Left renal pelvis (tissue), 4 donors: ENCODE measurements around the gene ARHGAP29. TPM values are rescaled to one million over a fixed set of nuclear protein-coding genes. Genes with fewer than 3 reads are reported as not detected.

Experiments
- DNase-seq, 4 donors: peaks; one replicate each; pipeline ENCODE4 v3.0.0-alpha.2; 2013; ENCODE audit warnings: low read depth in 4 of 4, low spot score in 3 of 4
- polyA plus RNA-seq, 4 donors: library from polyadenylated mRNA; unstranded; fragments of 120-200 nt; gene quantifications; one replicate each; pipeline ENCODE4 v1.2.1, GENCODE V29; 2013; ENCODE audit not compliant: insufficient read length in 4 of 4

Gene ARHGAP29, protein sequence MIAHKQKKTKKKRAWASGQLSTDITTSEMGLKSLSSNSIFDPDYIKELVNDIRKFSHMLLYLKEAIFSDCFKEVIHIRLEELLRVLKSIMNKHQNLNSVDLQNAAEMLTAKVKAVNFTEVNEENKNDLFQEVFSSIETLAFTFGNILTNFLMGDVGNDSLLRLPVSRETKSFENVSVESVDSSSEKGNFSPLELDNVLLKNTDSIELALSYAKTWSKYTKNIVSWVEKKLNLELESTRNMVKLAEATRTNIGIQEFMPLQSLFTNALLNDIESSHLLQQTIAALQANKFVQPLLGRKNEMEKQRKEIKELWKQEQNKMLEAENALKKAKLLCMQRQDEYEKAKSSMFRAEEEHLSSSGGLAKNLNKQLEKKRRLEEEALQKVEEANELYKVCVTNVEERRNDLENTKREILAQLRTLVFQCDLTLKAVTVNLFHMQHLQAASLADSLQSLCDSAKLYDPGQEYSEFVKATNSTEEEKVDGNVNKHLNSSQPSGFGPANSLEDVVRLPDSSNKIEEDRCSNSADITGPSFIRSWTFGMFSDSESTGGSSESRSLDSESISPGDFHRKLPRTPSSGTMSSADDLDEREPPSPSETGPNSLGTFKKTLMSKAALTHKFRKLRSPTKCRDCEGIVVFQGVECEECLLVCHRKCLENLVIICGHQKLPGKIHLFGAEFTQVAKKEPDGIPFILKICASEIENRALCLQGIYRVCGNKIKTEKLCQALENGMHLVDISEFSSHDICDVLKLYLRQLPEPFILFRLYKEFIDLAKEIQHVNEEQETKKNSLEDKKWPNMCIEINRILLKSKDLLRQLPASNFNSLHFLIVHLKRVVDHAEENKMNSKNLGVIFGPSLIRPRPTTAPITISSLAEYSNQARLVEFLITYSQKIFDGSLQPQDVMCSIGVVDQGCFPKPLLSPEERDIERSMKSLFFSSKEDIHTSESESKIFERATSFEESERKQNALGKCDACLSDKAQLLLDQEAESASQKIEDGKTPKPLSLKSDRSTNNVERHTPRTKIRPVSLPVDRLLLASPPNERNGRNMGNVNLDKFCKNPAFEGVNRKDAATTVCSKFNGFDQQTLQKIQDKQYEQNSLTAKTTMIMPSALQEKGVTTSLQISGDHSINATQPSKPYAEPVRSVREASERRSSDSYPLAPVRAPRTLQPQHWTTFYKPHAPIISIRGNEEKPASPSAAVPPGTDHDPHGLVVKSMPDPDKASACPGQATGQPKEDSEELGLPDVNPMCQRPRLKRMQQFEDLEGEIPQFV
- 10 to 100 TPM; 21.5 to 93.0 (median 77.7) TPM for polyA plus RNA-seq

GRCh38 chr1:94237291-94238226 is at the start of gene ARHGAP29:
ARHGAP29 (minus strand) TSS chr1:94237584; CDS start chr1:94231611, 5,973 bp downstream.
- DNase-seq, result peak in 3 of 4 donors; percentile 75 to 80 (median 78)

- DNase-seq, result no peak
Measured at GRCh38 chr1:94286864-94287437, 49.6 kb upstream of the ARHGAP29 start.

GRCh38 chr1:94285031-94285654 is 47.8 kb upstream of the ARHGAP29 start:
- no peak for DNase-seq

- DNase-seq, result no peak
Measured at GRCh38 chr1:94284476-94284875, 47.1 kb upstream of the ARHGAP29 start.

DNA sequence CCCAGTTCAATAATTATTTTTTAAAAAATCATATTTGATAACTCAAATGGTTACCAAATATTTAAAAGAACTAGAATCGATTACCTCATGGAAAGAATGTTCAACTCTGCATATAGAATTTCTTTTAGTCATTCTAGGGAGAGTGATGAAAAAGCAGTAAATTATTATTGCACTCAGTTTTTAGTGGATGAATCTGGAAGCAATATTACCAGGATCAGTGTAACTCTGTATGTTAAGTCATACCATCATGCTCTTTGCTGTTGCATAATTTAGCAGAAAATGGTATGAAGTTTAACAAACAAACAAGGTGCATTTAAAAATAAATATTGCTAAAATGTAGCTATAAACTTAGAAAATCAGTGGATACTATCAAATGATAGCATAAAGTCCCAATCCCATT is 46.1 kb upstream of the ARHGAP29 start:
- DNase-seq, result no peak

DNA sequence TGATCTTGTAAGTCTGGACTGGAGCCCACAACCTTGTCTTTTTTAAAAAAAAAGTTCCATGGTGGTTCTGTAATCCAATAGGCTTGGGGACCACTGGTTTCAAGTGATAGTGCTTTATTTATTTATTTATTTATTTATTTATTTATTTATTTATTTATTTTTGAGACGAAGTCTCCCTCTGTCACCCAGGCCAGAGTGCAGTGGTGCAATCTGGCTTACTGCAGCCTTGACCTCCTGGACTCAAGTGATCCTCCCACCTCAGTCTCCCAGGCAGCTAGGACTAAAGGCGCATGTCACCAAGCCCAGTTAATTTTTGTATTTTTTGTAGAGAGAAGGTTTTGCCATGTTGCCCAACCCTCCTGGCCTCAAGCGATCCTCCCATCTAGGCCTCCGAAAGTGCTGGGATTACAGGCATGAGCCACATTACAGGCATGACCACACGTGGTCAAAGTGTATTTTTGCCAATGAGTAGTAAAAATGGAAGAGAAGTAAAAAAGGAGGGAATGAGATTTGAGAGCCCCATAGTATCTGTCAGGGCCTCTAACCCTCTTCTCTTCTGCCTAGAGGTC is 44.8 kb upstream of the ARHGAP29 start:
- no peak for DNase-seq

DNA sequence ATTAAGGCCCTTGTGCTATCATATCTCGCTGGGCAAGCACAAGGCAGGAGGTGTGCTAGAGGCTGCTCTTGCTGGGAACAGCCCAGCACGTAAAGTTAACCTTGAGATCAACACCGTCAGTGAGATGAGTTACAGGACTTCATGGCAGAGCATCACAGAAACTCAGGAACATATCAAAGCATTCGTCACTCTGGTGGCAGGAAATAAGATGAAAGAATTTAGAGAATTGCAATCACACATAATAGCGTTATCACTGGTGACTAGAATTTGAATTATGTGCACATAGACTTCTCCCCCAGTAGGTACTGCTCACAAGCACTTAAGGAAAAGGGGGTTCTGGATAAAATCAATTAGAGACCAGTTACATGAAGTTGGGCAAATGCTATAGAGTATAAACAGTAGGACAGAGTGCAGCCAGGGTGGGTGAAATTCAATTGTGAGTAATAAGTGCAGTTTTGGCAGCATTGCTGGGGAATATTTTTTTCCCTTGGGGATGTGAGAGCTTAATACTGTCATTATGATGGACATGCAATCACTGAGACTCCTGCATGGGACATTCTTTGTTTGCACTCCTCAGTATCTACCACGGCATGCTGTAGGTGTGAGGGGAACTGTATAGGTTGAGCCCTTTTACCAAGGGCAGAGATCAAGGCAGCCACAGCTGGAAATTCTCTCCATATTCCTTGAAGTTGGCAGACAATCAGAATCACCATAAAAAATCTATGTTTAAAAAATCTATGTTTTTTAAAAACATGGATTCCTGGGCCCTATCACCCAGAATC is 44.2 kb upstream of the ARHGAP29 start:
- DNase-seq, result no peak

DNA sequence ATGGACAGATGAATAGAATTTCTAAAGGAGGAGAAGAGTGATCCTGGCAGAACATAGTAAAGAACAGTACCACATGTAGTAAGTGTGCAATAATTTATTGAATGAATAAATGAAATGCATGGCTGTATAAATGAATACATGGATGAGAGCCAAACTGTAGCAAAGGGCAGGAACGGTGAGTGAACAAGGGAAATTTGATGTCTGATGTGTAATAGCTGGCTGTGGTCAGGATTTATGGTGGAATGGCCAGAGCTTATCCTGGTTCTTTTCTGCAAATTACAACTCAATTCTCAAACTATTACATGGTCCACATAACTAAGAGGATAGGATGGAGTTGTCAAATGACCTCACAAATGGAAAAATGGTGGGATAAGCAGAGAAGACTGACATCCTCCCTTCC is 43.2 kb upstream of the ARHGAP29 start:
- no peak for DNase-seq

DNA sequence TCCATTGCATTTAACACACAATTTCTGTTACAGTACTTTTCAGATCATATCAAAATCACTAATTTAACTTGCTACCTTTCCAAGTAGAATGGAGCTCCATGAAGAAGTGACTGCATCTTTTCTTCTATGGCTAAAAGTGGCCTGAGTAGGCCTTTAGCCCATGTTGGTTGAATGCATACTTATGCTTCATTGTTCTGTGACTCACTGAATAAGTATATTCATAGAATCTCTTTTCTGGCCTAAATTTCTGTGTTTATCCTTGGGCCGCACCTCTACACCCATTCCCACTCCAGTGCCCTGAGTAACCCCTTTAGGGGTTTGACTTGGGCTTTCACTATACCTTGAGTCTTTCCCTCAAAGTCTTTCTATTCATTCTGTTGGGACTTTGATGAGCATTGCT is 42.1 kb upstream of the ARHGAP29 start:
- DNase-seq, result no peak

- no peak for DNase-seq
Measured at GRCh38 chr1:94279038-94279437, 41.7 kb upstream of the ARHGAP29 start.

GRCh38 chr1:94276988-94277434 is 39.6 kb upstream of the ARHGAP29 start:
- DNase-seq, result no peak

DNA sequence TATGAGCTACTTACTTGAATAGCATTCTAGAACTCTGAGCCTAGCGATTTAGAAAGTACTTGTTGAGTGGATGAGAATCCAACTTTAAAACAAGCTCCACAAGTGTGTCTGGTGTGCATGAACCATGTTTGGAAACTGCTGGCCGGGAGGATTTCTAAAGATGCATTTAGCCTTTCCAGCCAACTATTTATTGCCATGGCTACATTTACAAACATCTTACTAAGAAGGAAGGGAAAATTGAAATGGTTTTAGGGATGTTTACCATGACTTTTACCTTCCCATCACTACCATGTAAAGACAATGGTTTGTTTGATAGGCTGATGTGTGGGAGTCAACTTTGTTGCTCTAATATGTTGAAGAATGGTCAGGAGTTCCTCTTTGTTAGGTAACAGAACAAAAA is 37.7 kb upstream of the ARHGAP29 start:
- no peak for DNase-seq

GRCh38 chr1:94274561-94274960 is 37.2 kb upstream of the ARHGAP29 start:
- no peak for DNase-seq

DNA sequence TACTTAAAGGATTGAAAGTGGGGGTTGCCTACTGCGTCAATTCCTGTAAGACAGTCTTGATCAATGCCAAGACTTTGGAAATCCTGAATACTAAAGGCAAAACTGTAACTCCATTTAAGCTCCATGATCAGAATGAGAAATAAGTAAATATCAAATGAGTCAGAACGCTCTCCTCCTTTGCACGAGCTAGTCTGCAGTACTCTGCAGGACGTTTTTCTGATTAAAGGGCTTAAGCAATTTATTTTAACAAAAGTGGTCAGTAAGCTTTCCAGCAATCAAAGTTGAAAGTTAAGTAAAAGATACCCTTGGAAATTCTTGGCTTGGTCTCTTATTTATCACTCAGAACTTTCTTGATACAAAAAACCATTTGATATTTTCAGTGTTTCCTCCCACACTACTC is 35.7 kb upstream of the ARHGAP29 start:
- DNase-seq, result no peak

DNA sequence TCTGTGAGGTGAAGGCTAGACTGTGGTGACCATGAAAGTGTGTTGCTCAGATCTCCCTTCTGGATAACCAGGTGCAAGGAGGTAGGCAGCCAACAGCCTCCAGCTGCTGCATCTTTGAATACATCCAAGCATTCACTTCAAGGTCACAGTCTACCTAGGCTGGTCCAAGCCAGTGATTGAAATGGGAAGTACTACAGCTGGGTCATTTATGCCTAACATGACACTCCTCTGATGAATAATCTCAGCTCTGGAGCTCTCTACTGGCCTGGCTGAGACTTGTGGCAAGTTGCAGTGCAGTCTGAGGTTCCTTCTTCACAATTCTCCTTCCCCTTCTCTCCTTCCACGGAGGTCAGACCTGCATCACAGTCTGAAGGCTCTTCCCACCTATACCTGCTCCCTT is 35.0 kb upstream of the ARHGAP29 start:
- no peak for DNase-seq

- DNase-seq, result no peak
Measured at GRCh38 chr1:94271373-94271772, 34.0 kb upstream of the ARHGAP29 start.

- no peak for DNase-seq
Measured at GRCh38 chr1:94270801-94271203, 33.4 kb upstream of the ARHGAP29 start.

GRCh38 chr1:94269921-94270320 is 32.5 kb upstream of the ARHGAP29 start:
- no peak for DNase-seq
